Ramos (cell line): ENCODE results near the gene TOP1.

Experiments used
- in situ Hi-C: fragments of 300-500 bp; cut with MboI; formaldehyde crosslinking; loops from one replicate; pipeline ENCODE4 v1.14.3; 2022; ENCODE audit warnings: low sequenced_read_pairs; ENCODE audit not compliant: unreplicated experiment

Gene TOP1

DNA sequence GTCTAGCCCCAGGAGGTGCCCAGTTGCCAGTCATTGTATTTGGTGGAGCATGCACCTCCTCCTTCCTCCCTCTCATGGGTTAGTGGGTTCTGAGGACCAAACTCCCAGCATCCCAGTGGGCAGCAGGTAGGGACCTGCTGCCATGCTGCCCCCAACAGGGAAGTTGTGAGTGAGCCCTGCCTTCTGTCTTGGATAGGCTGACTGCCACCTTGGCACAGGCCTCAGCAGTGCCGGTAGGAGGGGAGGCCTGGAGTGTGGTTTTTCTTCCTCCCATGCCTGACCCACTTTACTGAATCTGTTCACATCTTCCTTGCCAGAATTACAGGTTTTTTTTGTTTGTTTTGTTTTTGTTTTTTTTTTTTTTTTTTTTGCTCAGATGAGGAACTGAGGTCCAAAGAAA, 133.3 kb downstream of the TOP1 start:
- in situ Hi-C loops = no loop called here

DNA sequence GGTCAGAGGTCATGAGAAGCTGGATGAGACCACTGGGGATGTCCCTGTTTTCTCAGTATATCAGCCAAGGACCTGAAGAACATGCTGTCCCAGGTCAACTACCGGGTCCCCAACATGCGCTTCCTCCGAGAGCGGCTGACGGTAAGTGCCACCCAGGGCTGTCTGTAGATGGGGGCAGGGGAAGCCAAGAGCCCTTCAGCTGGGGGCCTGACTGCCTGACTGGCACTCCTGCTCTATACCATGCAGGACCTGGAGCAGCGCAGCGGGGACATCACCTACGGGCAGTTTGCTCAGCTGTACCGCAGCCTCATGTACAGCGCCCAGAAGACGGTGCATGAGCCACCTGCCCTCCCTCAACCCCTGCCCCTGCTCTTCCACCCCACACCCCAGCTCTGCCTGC, 133.8 kb downstream of the TOP1 start:
- in situ Hi-C loops = no loop called here

DNA sequence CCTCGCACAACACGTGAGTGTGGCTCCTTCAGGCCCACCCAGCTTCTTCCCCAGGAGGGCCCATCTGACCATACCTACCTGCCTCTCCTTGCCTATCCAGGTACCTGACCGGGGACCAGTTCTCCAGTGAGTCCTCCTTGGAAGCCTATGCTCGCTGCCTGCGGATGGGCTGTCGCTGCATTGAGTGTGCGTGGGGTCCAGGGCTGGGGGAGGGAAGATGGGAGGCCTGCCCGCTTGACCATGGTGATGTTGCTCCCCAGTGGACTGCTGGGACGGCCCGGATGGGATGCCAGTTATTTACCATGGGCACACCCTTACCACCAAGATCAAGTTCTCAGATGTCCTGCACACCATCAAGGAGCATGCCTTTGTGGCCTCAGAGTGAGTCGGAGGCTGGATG, 135.2 kb downstream of the TOP1 start:
- in situ Hi-C loops = no loop called here

- in situ Hi-C loops = no loop called here
Observed at GRCh38 chr20:41165001-41165882, 136.6 kb downstream of the TOP1 start.

DNA sequence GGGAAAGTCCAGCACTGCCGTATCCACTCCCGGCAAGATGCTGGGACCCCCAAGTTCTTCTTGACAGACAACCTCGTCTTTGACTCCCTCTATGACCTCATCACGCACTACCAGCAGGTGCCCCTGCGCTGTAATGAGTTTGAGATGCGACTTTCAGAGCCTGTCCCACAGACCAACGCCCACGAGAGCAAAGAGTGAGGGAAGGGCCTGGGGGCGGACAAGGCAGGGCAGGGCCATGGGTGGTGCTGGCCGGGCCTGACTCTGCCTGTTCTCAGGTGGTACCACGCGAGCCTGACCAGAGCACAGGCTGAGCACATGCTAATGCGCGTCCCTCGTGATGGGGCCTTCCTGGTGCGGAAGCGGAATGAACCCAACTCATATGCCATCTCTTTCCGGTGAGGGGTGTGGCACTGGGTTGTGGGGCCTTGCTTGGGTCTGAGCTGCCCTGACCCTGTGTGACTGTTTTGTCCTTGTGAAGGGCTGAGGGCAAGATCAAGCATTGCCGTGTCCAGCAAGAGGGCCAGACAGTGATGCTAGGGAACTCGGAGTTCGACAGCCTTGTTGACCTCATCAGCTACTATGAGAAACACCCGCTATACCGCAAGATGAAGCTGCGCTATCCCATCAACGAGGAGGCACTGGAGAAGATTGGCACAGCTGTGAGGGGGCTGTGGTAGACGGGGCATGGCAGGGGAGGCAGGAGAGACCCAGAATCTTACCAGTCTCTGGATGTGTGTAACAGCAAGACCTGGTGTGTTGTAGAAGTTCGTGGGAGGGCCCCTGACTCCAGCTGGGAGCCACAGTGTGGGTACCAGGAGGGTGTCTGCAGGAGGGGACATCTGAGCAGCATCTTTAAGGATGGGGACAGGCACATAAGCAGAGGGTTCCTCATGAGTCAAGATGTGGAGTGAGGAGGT, 137.8 kb downstream of the TOP1 start:
- in situ Hi-C loops = no loop called here

- in situ Hi-C loops = no loop called here
Observed at GRCh38 chr20:41167118-41167470, 138.5 kb downstream of the TOP1 start.

- in situ Hi-C loops = no loop called here
Observed at GRCh38 chr20:41167481-41168253, 139.0 kb downstream of the TOP1 start.

DNA sequence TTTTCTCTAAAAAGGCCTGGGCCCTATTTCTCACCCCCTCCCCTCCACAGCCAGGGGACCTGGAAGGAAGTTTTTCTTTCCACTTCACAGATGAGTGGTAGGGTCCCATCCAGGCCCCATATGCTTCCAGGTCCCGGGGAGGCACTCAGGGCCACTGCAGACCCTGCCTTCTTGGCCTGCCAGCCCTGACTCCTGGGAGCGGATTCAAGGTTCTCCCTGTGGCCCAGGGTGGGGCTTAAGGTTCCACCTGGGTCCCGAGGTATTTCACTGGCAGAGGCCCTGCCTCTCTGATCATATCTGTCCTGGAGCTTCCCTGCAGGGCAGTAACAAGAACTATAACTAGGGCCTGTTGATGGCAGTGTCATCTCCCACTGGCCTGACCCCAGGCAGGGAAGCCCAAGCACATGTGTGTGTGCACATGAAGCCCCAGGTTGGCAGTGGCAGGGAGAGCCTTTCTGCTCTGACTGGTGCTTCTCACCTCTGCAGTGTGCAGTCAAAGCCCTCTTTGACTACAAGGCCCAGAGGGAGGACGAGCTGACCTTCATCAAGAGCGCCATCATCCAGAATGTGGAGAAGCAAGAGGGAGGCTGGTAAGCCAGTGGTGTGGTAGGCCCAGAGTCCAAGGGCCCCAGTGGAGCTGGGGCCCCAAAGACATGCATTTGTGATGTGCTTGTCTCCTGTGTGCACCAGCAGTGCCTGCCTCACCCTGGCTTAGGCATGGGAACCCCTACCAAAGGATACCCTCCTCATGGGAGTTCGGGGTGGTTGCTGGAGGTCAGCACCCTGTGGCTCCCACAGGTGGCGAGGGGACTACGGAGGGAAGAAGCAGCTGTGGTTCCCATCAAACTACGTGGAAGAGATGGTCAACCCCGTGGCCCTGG, 139.9 kb downstream of the TOP1 start:
- in situ Hi-C loops = no loop called here

DNA sequence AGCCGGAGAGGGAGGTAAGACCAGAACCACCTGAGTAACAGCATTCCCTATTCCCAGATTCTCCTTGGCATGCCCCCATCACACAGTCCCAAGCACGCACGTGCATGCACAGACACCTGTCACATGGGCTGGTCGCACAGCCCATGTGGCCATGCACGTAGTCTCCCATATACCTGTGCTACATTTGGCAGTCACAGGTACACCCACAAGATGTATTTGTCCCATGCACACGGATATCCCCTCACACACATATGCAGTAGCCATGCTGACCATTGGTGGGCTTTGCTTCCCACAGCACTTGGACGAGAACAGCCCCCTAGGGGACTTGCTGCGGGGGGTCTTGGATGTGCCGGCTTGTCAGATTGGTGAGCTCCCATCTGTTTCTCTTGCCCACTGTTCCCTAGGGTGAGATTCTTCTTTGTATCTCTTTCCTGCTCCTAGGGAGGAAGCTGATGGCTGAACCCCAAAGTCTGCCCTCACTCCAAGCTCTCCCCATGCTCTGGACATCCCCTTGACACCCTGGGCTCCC, 140.6 kb downstream of the TOP1 start:
- in situ Hi-C loops = no loop called here

DNA sequence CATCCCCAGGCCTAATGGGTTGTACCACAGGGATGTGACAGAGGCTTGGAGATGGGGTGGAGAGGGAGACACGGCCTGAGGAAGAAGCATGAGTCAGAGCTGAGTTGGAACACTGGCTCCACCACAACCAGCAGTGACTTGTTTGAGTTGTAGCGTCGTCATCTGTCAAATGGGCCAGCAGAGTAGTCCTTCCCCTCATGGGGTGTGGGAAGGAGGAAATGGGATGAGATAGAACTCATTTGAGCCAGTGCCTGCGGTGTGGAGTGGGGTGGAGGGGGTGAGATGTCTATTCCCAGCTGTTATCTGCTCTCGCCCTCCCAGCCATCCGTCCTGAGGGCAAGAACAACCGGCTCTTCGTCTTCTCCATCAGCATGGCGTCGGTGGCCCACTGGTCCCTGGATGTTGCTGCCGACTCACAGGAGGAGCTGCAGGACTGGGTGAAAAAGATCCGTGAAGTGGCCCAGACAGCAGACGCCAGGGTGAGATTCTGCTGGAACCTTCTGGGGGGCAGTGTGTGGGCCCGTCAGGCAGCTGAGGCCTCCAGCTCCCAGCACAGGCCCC, 141.2 kb downstream of the TOP1 start:
- in situ Hi-C loops = no loop called here

DNA sequence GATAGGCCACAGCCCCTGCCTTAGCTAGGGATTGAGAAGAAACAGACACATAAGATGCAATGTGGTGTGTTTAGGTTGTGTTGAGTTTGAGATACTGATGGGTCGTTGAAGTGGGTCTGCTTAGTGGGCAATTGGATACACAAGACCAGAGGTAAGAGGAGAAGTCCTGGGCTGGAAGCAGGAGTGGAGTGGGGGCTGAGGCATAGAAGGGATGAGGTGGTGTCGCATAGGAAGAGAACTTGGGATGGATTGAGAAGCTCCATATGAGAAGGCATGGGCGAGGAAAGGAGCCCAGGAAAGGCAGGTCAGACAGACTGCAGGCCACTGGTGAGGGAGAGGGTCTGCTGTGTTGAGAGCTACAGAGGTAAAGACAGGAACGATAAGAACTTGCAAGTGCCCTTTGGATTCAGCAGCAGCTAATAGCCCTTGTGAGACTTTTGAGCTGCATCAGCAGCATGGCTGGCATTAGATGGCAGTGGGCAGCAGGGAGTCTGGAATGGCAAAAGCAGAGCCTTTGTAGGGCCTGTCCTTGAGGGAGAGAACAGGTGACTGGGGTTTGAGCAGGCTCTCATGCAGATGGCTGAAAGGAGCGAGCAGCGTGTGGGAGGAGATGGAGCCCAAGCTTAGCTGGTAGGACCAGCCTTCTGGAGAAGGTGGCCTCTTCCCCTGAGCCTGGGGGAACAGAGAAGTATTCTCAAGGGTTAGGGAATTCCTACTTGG, 141.9 kb downstream of the TOP1 start:
- in situ Hi-C loops = no loop called here

GRCh38 chr20:41171736-41172295, 143.2 kb downstream of the TOP1 start:
- in situ Hi-C loops = no loop called here

DNA sequence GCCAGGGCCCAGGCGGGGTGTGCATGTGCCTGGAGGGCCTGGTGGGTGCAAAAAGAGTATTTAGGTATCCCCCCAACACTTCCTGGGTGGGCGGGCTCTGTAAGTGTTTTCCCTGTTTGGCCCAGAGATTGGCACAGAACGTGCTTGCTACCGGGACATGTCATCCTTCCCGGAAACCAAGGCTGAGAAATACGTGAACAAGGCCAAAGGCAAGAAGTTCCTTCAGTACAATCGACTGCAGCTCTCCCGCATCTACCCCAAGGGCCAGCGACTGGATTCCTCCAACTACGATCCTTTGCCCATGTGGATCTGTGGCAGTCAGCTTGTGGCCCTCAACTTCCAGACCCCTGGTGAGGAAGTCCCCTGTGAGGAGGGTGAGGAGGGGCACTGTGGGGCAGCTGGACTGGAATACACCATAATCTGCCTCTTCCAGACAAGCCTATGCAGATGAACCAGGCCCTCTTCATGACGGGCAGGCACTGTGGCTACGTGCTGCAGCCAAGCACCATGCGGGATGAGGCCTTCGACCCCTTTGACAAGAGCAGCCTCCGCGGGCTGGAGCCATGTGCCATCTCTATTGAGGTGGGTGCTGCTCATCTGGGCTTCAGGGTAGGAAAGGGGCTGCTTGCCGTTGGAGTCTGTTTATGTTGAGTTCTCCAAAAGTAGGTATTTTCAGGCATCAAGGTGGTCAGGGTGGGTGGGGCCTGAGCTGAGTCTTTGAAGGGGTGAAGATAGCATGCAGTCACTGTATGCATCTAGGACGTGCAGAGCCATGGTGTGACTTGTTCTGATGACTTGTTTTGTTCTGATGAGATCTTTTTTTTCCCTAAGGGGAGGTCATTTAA, 143.9 kb downstream of the TOP1 start:
- in situ Hi-C loops = no loop called here

- in situ Hi-C loops = no loop called here
Observed at GRCh38 chr20:41173161-41173721, 144.6 kb downstream of the TOP1 start.

- in situ Hi-C loops = no loop called here
Observed at GRCh38 chr20:41173791-41174341, 145.2 kb downstream of the TOP1 start.
